AG10803 (cell line): ENCODE data around the gene ATP5F1E.

Experiments
- DNase-seq: peaks from one replicate; pipeline ENCODE4 v3.0.0; 2010; ENCODE audit warnings: low read depth
- H3K4me3 ChIP-seq: 2 replicates; pipeline ENCODE4 v1.5.1; 2011; ENCODE audit warnings: mild to moderate bottlenecking, low read length, control low read depth
- TF ChIP-seq, protein P1 (sequence below): conservative IDR thresholded peaks from 2 replicates; pipeline ENCODE4 v1.5.1; 2011; ENCODE audit warnings: mild to moderate bottlenecking, low read length, control low read depth, inconsistent platforms

Gene ATP5F1E

DNA sequence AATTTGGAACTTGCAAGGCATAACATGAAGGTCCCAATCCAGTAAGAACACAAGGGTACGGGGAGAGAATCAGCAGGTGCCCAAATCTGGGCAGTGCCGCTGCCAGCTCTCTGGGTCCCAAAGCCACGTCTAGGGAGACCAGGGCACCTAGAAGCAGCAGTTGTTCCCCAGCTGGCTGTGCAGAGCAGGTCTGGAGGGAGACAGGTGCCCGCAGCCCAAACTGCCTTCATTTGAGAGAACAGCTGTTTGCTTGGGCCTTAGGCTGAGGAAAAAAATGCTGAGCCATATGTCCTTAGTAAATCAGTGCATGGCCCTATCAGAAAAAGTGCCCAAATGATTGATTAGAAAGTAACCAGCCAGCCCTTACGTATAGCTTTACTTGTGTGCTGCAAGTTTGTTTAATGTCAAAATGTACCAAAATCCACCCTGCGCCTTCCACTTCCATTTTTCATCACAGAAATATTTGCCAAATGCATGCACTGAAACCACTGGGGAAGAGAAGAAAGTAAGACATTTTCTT lies 19.6 kb upstream of the ATP5F1E start:
- DNase-seq = no peak
- TF ChIP-seq, protein P1, sequence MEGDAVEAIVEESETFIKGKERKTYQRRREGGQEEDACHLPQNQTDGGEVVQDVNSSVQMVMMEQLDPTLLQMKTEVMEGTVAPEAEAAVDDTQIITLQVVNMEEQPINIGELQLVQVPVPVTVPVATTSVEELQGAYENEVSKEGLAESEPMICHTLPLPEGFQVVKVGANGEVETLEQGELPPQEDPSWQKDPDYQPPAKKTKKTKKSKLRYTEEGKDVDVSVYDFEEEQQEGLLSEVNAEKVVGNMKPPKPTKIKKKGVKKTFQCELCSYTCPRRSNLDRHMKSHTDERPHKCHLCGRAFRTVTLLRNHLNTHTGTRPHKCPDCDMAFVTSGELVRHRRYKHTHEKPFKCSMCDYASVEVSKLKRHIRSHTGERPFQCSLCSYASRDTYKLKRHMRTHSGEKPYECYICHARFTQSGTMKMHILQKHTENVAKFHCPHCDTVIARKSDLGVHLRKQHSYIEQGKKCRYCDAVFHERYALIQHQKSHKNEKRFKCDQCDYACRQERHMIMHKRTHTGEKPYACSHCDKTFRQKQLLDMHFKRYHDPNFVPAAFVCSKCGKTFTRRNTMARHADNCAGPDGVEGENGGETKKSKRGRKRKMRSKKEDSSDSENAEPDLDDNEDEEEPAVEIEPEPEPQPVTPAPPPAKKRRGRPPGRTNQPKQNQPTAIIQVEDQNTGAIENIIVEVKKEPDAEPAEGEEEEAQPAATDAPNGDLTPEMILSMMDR = no peak
- no peak overlapping the region for H3K4me3 ChIP-seq

DNA sequence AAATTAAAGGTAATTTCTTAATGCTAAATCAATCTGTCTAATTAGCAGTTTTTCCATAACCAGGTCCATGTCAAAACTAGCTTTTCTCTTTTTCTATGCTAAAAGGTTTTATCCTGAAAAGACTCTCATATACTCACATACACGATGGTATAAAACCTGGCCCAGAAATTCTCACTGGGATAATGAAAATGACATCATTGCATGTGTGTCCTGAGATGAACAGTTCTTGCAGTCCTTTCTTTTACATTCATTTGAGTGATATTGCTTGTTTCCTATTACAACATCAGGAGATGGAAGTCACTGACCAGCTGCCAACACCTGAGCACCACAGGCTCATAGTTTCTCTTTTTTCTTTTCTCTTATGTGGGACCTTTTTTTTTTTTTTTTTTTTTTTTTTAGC lies 18.3 kb upstream of the ATP5F1E start:
- no peak overlapping the region for H3K4me3 ChIP-seq
- TF ChIP-seq, protein P1 = no peak
- no peak for DNase-seq

DNA sequence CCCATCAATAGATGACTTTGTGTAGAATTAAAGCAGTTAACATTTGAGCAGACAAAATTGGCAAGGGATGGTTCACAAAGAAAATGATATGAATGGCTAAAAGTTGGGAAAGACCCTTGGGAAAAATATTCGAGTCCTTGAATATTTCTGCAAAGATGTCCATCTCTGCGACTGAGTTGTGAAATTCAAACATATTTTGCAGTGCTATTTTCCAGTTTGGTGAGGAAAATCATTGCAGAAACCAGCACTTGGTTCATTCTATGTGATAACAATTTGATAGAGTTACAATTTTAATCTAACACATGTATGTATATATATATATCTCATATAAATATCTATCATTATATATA lies 16.5 kb upstream of the ATP5F1E start:
- TF ChIP-seq, protein P1 = no peak
- DNase-seq = no peak

DNA sequence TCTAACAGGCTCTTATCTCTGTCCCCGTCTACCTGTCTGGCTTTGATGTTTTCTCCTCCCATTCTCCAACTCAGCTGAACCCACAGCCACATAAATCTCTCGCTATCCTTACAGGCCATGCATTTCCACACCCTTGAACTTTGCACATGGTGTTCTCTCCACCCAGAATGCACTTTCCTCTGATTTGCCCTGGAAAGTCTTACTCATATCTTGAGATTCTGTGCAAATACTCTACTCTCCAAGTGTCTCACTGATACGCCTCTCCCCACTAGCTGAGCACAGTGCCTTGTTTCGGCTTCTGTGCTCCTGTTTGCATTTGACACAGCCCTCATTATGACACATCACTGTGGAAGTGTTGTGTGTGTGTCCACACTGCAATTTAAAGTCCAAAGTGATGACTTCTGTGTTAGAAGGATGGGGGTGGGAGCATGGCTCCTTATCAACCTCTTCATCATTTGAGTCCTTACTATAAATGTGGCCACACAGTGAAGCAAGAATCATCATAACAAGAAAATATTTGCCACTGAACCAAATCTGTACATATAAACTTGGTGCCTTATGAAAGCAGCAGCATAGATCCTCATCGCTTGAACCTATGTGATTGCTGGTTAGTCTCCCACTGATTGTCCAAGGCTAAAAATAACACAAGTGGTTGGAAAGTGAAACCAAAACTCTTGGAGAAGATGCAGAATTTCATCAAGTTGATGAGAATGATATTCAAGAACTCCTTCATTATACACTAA lies 16.0 kb upstream of the ATP5F1E start:
- H3K4me3 ChIP-seq = peak overlapping the region; percentile 33
- TF ChIP-seq, protein P1 = no peak
- peak; percentile 59 for DNase-seq

More for the DNA sequence above, 16.5 kb upstream of the ATP5F1E start:
- H3K4me3 ChIP-seq = no peak overlapping the region

DNA sequence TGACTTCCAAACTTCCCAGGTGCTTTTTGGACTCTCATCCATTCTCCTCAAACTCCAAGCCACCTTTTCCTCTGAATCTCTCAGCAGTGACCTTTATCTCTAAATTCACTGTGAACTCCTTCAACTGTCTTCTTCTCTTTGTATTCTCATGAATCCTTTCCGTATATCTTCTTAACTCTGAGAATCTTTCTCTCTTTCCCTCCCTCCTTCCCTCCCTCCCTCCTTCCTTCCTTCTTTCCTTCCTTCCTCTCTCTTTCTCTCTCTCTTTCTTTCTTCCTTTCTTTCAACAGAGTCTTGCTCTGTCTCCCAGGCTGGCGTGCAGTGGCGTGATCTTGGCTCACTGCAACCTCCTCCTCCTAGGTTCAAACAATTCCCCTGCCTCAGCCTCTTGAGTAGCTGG lies 14.7 kb upstream of the ATP5F1E start:
- H3K4me3 ChIP-seq = no peak overlapping the region
- TF ChIP-seq, protein P1 = no peak
- DNase-seq = no peak

DNA sequence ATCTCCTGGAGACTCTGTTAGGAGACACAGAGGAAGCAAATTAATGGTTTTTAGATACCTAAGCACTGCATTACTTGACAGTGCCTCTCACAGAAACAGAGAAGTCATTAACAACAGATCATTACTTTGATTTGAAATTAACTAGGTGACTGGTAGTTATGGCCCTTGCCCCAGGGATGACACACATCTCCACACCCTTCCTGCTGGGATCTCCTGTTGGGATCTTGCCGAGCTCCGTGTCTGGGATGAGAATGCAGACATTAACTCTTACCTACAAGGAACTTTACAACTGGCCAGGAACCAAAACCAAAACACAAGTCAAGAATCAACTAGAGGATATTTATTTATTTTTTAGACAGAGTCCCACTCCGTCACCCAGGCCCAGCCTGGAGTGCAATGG lies 12.7 kb upstream of the ATP5F1E start:
- TF ChIP-seq, protein P1 = no peak
- no peak overlapping the region for H3K4me3 ChIP-seq
- no peak for DNase-seq

DNA sequence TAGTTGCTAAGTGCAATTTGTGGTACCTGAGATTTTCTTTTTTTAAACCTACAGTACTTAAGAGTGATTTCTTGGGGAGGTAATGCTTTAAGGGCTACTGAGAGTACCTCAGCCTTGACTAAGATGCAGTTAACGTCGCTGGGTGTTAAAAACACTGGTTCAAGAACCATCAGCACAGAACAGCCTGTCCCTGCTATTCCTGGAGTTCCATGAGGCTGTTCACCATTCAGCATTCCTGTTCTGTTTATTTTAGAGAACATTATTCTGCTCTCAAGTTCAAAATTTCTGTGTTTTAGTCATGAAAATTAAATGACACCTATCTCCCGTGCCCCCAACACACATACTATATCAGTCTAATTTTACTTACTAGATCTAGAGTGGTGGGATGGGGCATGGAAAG lies 12.2 kb upstream of the ATP5F1E start:
- no peak overlapping the region for H3K4me3 ChIP-seq
- no peak for DNase-seq
- TF ChIP-seq, protein P1 = no peak
